HG03378 (cell line): ENCODE measurements around the gene PKNOX1.
"Not testable (repeated sequence)": the region's sequence is repeated elsewhere in the genome, so short reads cannot be mapped to it uniquely, and the experiment has no call there.

Source experiments
- ATAC-seq: cut with Tn5 transposase; IDR thresholded peaks from one replicate; pipeline ENCODE4 v1.9.1; 2021; ENCODE audit warnings: mild to moderate bottlenecking, moderate library complexity; ENCODE audit not compliant: unreplicated experiment

Gene PKNOX1

GRCh38 chr21:43045165-43045875, 71.0 kb downstream of the PKNOX1 start:
- ATAC-seq, result not testable (repeated sequence)

DNA sequence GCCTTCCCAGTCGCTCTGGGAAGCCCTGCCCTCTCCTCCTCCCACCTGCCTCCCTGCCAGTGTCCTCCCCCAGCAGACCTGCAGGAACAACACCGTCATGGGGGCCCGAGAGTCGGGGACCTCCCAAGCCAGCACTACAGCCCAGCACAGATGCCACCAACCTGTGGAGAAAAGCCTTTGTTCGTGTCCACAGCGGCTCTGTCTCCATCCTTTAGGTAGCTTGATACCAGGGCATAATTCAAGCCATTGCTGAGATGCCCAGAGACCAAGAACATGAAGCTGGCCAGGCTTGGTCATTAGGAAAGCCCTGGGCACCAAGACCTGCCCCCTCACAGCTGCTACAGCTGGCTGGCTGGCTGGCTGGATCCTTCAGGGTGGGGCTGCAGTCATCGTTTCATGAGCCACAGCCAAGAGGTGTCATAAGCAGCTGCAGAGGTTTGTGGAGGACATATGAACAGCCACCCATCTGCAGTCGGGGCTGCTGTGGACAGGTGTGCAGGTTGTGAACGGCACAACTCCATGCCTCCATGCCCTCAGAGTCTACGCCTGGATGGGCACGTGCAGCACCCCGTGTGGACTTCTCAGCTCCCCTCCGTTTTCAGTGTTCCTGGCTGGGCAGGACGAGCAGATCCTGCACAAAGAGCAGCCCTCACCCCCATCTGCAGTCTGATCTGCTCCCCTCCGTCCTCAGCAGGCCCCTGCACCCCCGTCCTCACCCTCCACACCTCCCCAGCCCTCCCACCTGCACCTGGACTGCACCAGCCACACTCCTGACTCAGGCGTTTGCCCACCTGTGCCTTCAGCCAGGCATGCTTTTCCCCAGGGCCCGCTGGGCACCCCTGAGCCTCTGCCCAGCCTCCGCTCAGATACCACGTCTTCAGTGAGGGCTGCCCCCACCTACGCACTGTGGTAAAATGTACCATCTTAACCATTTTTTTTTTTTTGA, 71.8 kb downstream of the PKNOX1 start:
- not testable (repeated sequence) for ATAC-seq

DNA sequence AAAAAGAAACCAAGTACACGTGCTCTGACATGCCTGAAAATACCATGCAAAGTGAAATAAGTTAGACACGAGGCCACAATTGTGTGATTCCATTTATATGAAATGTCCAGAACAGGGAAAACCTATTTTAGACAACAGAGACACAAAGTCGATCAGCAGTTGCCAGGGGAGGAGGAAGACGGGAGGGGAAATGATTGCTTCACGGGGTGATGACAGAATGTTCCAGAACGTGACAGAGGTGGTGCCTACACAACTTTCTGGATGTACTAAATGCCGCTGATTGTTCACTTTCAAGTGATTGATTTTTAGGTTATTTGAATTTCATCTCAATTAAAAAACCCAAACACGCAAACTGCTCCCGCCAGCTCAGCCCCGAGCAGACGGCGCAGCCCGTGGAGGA, 78.8 kb downstream of the PKNOX1 start:
- ATAC-seq, result not testable (repeated sequence)

DNA sequence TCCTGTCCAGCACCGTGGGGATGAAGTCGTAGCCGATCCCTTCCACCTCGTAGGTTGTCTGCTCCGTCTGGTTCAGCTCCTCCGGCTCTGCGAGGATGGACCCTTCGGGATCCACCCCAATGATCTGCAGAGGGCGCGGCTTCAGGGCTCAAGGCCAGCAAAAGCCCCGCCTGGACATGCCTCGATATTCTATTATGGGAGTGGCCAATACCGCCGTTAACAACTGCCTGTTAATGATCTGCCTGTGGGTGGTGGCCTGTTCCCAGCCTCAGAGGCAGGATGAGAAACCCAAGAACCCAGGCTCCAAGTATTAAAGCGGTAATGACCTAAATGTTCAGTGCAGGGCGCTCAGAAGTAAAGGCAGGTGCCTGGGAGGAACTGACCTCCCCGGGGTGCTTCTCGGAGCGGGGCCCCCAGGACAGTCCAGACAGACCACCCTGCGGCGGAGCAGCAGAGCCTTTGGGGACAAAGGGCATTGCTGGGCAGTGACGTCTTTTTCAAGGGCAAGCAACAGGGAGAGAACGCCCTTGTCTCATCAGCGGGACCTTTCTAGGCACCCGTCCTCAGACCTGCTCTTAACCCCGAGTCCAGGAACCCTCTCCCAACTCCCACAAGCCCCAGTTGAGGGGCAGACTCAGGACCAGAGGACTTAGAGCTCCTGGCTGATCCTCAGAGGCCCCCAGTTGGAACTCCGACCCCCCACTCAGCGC, 88.7 kb downstream of the PKNOX1 start:
- ATAC-seq, result not testable (repeated sequence)

DNA sequence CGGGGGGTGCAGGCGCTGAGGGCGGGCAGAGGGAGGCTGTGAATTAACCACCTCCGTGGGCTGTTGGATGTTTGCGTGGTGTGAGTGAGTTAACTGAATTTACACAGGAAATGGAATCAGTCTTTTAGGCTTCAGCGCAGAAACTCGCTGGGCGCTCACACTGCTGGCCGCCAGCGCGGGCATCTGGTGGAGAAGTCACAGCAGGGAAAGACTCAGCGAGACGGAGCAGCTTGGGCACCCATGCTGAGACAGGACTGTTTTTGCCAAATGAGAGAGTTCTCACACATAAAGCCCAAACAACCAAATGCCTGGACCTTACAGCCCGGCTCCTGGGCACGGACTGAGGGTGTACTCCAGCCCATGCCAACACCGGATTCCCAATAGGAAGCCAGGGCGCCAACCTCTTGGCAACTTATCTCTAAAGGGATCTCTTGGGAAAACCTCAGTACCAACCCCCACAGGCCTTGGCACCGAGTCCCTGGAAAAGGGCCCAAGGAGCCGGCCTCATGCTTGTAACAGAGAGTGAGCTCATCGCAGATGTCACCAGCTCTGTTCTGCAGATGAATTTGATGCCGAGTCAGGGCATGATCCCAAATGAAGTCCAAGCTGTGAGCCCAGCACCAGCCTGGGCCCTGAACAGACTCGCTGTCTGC, 90.0 kb downstream of the PKNOX1 start:
- ATAC-seq, result not testable (repeated sequence)

DNA sequence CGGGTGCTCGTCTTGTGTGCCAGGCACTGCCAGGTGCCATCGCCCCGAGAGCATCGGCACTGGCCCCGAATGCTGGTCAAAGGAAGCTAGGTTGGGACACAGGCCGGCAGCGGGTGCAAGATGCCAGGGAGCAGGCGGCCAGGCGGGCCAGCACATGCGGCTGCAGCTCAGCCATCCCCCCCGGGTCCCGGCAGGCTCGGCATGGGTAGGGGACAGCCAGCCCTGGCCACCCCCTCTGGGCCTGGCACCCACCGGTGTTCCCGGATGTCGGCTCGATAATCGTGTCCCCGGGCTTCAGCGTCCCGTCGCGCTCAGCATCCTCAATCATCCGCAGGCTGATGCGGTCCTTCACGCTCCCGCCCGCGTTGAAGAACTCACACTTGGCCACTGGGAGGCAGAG, 91.6 kb downstream of the PKNOX1 start:
- not testable (repeated sequence) for ATAC-seq

- not testable (repeated sequence) for ATAC-seq
Measured at GRCh38 chr21:43066690-43067089, 92.3 kb downstream of the PKNOX1 start.

GRCh38 chr21:43068065-43068464, 93.7 kb downstream of the PKNOX1 start:
- not testable (repeated sequence) for ATAC-seq

DNA sequence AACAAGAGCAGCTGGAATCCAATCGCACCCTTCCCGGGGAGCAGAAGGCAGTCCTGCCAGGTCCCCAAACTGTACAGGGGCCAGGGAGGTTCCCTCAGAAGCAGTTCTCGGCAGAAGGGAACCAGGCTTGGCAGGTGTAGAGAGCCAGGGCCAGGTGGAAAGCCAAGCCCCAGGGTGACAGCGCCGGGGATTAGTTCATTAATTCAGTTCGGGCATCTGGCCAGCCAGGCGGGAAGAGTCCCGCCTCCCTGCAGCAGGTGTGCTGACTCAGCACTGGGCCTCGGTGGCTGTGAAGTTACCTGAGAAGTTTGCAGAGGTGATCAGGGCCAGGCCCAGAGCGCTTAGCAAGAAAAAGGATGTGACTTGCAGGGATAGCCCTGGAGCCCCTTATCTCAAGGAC, 95.3 kb downstream of the PKNOX1 start:
- ATAC-seq, result not testable (repeated sequence)

DNA sequence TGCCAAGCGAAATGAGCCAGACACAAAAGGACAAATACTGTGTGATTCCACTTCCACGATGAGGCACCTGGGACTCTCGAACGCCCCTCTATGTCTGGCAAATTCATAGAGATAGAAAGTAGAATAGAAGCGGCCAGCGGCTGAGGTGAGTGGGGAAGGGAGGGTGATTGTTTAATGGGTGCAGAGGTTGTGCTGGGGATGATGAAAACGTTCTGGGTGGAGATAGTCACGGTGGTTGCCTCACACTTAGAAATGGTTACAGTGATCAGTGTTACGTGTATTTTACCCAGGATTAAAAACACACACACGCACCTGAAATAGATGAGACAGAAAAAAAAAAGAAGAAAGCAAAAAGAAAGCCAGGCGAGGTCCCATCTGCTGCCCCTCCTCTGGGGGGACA, 98.4 kb downstream of the PKNOX1 start:
- ATAC-seq, result not testable (repeated sequence)

GRCh38 chr21:43074401-43075169, 100.2 kb downstream of the PKNOX1 start:
- ATAC-seq, result not testable (repeated sequence)

DNA sequence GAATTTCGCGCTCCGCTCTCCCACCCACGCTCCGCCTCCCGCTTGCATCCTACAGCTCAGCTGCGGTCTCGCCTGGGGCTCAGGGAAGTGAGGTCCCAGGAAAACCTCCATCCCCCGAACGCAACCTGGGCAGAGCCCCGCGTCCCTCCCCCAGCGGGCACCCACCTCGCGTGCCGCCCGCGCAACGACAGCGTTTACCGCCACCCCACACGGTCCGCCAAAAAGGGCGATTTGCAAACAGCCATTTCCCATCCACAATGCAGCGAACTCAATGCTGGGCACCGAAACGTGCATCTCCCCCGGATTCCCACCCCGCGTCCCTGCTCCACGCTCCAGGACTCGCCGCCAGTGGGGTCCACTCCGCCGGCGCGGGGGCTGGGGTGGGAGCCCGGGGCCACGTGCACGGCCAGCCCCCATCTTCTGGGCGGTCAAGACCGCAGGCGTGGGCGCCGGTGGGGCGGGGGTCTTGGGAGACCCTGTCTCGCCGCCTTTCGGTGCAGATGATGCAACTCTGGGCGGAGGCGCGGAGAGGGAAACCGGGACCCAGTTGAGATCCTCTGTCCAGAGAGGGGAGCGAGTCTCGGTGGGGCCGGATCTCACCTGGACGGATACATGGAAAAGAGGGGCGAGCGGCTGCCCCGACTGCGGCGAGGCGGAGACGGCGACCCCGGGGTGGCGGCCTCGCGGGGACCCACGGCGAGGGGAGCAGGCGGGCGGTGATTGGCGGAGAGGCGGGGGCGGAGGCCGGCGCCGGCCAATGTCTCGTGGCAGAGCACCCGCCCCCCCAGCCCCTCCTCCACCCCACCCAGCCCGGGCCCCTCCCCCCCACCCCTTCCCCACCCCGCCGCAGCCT, 101.0 kb downstream of the PKNOX1 start, which contains the start of gene CBS:
Gene CBS, minus strand, starts transcription at position 666 of the 853 bp plus-strand sequence. CDS start 3,642 bp downstream, outside the sequence.
- ATAC-seq, result not testable (repeated sequence)

- not testable (repeated sequence) for ATAC-seq
Measured at GRCh38 chr21:43076023-43076637, 101.8 kb downstream of the PKNOX1 start.

- ATAC-seq, result not testable (repeated sequence)
Measured at GRCh38 chr21:43076643-43077042, 102.3 kb downstream of the PKNOX1 start.

GRCh38 chr21:43082587-43083300, 108.4 kb downstream of the PKNOX1 start:
- not testable (repeated sequence) for ATAC-seq
